Nucleus accumbens (tissue), 56 donors: Measurements from ENCODE around the gene CARF.
"Not testable (repeated sequence)": the region's sequence is repeated elsewhere in the genome, so short reads cannot be mapped to it uniquely, and the experiment has no call there.

ENCODE experiments used
- DNase-seq, 56 donors: peaks; one replicate each; lab custom pipeline; 2025; lab: John Stamatoyannopoulos, UW

Gene CARF

GRCh38 chr2:202911512-202912341 lies at the start of gene CARF, which contains the start of gene WDR12:
Gene CARF, plus strand, starts transcription at chr2:202912275. Its CDS starts 29,628 bp downstream, at chr2:202941903.
Gene WDR12, minus strand, starts transcription at chr2:202911673. Its CDS starts 197 bp downstream, at chr2:202911476.
- peak in 55 of 56 donors; percentile 49 to 97 (median 89) for DNase-seq

DNA sequence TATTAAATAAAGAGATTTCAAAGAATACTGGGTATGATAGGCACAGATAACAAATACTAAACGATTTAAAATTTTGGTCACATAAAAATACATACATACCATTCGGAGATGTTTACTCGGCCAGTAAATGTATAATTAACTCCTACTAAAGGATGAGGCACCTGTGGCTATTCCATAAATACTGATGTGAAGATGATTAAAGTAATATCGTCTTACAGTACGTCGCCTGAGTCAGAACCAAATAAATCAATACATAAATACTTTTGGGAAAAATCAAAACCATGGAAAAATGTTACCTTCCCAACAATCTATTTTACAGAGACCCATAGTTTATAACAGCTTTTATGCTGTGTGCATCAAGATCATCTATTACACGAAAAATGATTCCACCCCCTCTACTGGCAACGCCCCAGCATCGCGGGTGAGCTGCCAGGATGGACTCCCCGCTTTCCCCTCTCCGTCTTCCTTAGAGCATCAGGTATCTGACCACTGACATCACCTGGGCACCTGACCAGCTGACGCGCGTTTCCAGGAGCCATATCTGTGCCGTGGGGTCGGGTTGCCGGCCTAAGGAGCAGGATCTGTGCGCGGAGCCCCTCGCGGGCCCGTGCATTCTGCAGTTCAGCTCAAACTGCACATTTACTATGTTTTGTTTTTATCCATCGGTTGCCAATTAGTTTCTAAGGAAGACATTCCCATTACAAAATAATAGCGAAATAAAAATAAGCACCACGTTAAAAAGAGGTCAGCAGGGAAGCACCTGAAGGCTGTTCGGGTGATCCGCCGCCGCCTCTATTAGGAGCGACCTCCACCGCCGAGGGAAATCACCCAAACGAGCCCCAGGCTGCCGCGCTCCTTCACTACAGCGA lies 41.4 kb upstream of the CARF start:
- DNase-seq: peak in 52 of 56 donors; percentile 1 to 70 (median 32)

DNA sequence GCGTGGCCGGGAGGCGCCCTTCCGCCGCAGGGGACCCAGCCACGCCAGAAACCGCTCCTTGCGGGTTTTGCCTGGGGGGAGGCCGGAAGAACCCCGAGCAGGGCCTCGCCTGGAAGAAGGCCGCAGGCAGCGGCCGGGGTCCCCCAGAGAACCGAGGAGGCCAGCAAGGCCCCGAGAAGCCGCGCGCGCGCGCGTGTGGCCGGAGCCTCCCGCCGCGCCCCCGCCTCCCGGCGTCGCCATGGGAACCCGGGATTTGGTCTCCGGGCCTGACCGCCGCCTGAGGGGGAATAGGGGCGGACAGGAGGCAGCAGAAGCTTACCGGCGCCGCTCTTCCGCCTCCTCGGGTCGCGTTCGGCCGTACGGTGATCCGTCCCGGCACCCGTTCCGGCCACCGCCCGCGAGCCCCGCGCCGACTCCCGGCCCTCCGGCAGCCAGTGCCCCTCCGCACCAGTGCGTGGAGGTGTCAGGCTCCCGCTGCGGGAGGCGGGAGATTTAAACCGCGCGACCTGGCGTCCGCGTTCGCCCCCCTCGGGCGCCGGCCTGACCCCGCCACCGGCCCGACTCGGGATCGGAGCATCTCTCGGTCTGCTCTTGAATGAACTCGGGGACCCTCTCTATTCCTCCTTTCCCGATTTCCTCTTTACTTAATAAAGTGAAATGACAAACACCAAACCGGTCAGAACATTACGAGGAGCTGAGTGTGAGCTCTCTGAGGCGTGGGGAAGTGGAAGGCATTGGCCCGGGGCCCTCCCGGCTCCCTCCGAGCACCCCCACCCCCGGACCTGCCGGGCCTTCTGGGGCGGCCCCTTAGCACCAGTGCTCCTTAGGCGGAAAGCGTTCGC lies 40.6 kb upstream of the CARF start, which contains the start of gene ICA1L:
Gene ICA1L (minus strand): TSS at position 467 of the 842 bp plus-strand sequence. CDS start 42,757 bp downstream, outside the sequence.
- peak in 51 of 56 donors; percentile 4 to 81 (median 57) for DNase-seq

- no peak for DNase-seq
Observed at GRCh38 chr2:202877699-202878098, 34.4 kb upstream of the CARF start.

DNA sequence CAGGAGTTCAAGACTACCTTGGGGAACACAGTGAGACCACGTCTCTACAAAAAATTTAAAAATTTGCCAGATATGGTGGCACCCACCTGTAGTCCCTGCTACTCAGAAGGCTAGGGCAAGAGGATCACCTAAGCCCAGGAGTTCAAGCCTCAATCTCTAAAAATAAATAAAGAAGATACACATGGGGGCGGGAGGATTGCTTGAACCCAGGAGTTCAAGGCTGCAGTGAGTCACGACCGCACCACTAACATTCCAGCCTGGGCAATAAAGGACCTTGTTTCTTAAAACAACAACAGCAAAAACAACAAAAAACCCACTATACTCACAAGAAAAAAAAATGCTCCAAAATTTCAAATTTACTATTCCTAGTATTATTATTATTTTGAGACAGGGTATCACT lies 30.5 kb upstream of the CARF start:
- DNase-seq: no peak

DNA sequence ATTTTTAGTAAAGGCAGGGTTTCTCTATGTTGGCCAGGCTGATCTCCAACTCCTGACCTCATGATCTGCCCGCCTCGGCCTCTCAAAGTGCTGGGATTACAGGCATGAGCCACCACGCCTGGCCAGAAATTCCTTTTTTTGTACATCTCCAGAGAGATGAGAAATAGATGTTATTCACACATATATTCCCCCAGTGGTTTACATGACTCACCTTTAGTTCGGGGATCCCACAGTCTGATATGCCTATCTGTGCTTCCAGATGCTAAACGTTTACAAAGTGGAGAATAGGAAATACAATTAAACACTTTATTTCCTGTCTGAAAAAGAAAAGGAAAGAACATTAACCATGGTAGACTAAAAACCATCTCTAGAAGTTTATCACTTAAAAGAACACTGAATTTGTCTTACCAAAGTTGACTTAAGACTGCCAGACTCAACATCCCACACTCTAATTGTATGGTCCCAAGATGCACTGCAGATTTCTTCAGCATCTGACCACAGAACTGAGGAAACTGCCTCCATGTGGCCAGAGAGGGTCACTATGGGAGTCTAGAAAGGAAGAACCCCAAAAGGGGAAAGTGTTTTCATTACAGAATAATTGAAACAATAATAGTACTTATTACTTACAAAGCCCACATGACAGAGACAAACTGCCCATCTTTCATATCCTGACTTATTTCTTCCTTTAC lies 27.9 kb upstream of the CARF start:
- no peak for DNase-seq

- DNase-seq: no peak
Observed at GRCh38 chr2:202885190-202885589, 26.9 kb upstream of the CARF start.

DNA sequence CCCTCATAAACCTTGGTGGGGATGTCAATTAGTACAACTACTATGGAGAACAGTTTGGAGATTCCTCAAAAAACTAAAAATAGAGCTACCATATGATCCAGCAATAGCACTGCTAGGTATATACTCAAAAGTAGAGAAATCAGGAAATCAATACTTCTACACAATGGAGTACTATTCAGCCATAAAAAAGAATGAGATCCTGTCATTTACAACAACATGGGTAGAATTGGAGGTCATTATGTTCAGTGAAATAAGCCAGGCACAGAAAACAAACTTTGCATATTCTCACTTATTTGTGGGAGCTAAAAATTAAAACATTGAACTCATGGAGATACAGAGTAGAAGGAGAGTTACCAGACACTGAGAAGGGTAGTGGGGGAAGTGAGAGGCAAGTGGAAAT lies 6.6 kb upstream of the CARF start:
- DNase-seq: not testable (repeated sequence)

- DNase-seq: no peak
Observed at GRCh38 chr2:202908186-202908585, 3.9 kb upstream of the CARF start.

- DNase-seq: no peak
Observed at GRCh38 chr2:202909394-202910192, 2.5 kb upstream of the CARF start.

GRCh38 chr2:202910250-202910649 lies 1.8 kb upstream of the CARF start:
- DNase-seq: not testable (repeated sequence)

- no peak for DNase-seq
Observed at GRCh38 chr2:202910698-202911097, 1.4 kb upstream of the CARF start.

DNA sequence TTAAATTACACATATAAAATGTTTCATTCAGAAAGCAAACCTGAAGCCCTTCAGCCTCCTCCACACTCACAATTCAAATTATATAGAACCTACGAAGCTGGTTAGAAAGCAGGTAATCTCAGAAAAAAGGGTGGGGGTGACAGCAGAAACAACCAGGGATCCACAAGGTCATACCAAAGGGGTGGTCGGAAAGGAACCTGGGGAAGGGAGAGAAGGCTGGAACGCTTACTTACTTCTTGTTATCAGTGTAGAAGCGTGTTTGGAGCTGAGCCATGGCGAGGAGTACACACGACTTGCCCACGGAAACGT lies 918 bp upstream of the CARF start:
- DNase-seq: peak in 1 of 56 donors; percentile 46

DNA sequence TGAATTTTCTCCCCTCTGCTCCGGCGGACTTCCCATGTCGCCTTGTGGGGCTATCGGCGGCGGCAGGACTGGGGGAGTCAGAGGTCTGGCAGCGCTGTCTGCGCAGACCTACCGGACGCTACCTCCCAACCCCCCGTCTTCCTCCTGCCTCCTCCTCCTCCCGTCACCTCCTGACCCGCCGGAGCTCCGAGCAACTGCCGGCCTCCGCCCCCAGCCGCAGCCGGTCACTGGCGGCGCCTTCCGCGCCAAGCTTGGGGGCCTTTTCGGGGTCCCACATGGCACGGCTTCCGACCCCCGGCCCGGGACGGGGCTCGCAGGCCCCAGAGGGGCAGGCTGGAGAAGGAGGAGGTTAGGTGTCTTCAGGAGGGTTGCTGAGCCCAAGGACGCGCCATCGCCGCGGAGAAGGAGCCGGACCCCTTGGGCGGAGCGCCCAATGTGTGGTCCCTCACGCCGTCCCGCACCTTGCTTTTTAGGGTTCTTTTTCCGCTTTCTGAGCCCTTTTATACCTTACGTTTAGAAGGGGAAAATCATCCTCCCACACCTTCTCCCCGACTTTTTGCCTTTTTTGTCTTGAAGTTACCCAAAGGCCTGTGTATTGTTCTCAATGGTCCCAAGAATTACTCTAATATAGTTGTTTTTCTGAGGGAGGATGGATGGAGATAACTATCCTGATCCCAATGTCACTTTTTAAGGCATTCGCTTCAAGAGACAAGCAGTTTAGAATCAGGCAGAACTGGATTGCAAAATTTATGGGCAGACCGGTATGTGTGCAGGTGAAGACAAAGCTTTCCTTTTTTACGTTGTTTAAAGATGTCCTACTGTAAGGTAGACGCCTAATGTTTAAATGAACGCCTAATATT lies 497 bp downstream of the CARF start:
- DNase-seq: peak in 1 of 56 donors; percentile 18

DNA sequence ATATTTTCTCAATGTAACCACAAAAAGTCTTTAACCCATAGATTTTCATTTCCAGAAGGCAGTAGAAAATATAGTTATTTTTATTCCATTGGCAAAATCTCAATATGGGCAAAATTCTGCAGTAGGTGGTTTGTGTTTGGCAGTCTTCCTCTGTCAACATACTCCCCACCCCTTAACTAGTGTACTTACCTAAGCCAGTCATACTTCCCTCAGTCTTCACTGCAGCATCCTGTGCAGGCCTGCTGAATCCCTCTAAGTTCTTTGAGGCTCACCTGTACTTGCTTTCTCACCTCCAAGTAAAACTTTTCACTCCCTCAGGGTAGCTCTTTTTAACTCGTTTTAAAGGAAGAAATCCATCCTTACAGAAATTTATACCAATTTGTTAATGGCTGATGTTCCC lies 6.8 kb downstream of the CARF start:
- no peak for DNase-seq

- DNase-seq: no peak
Observed at GRCh38 chr2:202932425-202933138, 20.5 kb downstream of the CARF start.

DNA sequence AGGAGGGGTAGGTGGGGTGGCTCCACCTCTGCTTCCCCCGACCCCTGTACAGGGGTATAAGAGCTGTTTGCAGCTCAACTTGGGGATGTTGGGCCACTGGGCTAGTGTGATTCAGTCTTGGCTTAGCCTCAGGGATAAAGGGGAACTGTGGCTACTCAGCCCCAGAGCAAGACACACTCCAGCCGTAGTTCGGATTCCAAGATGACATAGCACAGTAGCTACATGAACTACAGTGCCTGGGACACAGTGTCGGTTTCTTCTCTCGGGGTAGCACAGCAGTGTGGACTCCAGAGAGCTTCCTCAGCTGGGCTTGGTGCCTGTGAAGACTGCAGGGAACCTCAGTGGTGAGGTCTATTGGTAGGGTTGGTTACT lies 21.1 kb downstream of the CARF start:
- no peak for DNase-seq
